HG03432 (cell line): ENCODE results near the gene CD247.

Experiments used
- ATAC-seq: cut with Tn5 transposase; IDR thresholded peaks from one replicate; pipeline ENCODE4 v1.9.1; 2021; ENCODE audit warnings: mild to moderate bottlenecking, moderate library complexity; ENCODE audit not compliant: unreplicated experiment

The CD247 gene

GRCh38 chr1:167489571-167490340, 28.6 kb downstream of the CD247 start:
- no peak for ATAC-seq

DNA sequence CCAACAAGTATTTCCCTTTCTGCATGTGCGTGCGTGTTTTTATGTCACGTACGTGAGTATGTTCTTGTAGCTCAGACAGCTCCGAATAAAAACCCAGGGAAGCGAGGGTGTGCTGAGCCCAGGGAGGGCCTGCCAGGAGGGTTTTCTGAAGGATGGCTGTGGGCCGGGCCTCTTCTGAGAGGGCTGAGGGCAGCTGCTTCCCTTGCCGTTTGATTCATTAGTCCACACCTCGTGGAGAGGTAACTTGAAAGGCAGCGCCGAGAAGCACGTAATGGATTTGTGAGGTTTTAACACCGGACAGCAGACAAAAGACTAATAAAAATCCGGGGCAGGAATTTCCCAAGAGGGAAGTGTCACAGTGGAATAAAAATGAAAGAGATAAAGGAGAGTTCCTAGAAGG, 29.5 kb downstream of the CD247 start:
- ATAC-seq, result no peak

GRCh38 chr1:167487614-167488013, 30.7 kb downstream of the CD247 start:
- ATAC-seq, result no peak

DNA sequence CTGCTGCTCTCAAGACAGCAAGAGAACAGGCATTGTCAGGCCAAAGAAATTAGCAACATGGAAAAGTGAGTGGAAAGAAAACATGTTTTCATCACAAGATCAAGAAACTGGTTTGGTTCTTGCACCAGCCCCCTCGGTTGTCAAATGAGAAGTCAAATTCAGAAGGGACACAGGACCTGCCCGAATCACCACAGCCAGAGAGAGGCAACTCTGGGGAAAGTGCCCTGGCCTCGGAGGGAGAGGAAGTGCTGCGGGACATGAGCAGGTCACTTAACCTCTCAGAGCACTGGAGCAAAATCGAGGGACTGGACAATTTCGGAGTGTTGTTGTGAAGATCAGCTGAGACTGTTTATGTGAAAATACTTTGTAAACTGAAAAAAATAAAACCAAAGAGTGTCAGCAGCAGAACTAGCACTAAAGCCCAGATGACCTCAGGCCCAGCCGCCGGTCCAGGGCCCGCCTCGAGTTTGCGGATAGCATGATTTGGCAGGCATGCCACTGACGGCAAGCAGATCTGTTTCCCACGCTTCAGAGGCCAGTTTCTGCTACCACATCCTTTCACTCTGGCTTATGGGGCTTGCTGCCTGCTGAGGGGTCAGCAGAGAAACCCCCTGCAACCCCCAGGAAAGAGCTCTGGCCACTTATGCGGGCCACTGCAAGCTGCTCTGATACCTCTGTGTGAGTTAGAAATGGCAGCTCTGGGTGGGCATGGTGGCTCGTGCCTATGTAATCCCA, 32.1 kb downstream of the CD247 start:
- ATAC-seq, result no peak

- no peak for ATAC-seq
Observed at GRCh38 chr1:167484726-167485502, 33.4 kb downstream of the CD247 start.

- ATAC-seq, result no peak
Observed at GRCh38 chr1:167483790-167484189, 34.5 kb downstream of the CD247 start.

- ATAC-seq, result no peak
Observed at GRCh38 chr1:167482184-167482583, 36.1 kb downstream of the CD247 start.

GRCh38 chr1:167479331-167479979, 38.9 kb downstream of the CD247 start:
- ATAC-seq, result no peak

DNA sequence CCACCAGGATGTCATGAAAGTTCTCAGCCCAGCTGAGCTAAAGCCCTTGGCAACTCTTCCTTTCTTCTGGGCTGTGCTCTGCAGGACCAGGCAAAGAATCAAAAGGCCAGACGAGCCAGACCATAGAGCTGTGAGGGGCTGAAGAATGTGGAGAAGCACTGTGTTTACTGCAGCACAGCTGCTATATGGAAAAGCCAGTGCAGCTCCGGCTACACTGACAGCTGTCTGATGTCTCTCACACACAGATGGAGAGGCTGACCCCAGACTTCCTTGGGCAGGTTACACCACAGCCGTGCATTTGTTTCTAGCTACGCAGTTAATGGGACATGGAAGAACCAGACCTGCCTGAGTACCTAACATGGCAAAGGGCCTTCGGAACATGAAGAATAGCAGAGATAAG, 40.3 kb downstream of the CD247 start:
- ATAC-seq, result no peak

- ATAC-seq, result no peak
Observed at GRCh38 chr1:167476061-167476460, 42.3 kb downstream of the CD247 start.

GRCh38 chr1:167474191-167474641, 44.1 kb downstream of the CD247 start:
- no peak for ATAC-seq

DNA sequence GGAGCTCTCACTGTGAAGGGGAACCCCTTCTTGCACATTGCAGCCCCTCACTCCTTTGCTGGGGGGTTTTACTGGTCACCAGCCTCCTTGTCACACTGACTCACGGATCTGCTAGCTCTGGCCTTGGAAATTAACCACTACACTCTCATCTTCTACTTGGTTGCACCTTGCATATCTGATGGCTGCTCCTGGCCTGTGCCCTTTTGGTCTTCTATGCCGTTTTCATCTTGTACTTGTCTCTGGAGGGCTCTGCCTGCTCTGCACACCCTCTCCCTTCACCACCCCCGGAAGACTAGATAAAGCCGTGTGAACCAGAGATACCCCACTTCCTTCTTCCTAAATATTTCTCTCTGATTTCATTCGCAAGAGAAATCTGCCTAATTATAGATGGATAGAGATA, 44.6 kb downstream of the CD247 start:
- ATAC-seq, result no peak

DNA sequence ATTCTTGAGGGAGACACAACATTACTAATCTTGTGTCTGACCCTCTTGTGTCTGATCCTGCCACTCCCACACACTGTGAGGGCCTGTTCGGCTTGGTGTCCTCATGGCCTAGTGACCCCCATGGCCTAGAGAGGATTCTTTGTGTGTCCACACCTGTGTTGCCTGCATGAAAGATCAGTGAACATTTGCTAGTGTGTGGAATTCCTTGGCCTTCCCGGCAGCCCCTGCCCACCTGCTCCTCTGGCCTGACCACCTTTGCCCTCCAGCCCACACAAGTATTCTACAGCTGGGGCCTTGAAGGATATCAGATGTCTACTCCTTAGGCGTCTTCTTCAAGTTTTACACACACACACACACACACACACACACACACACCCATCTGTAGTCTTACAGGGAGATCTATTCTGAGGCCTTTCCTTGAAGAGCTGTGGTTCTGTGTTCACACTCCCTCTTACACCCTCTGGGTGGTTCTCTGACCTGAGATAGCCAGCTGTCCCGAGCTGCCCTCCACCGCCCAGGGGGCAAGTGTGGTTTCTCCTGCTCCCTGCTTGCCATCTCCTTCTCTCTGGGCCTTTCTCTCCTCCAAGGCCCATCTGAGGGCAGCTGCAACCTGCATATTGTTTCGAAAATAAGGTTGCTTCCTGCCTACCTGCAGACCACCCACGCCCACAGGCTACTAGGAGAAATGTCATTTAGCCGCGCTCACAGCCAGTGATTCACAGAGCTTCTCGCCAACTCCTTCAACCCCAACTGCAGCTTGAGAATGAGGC, 45.4 kb downstream of the CD247 start:
- no peak for ATAC-seq

- ATAC-seq, result no peak
Observed at GRCh38 chr1:167471568-167471967, 46.8 kb downstream of the CD247 start.

DNA sequence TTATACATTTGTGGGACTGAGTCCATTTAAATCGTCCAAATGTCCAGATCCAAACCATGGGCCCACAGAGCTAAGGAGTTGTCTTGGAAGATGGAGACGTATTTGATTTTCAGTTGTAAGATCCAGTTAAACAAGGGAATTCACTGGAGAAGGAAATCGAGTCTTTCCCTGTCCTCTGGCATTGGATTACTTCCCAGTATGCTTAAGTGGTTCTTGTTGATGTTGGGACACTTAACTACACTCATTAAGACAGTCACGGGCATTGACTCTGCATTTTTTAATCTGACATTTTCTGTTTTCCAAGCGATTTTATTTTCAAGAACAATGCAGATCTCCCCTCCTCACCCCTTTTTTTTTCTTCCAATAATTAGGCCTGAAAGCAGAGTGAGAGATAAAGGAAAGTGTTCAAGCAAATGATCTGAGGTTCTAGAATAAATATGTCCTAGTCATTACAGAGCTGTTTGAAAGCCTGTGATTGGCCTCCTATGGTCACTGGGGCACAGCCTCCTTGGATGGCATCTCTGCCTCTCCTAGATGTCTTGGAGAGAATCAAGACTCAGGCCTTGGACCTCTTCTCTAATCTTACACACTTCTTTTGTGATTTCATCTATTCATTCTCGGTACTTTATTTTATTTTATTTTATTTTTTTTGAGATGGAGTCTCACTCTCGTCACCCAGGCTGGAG, 48.9 kb downstream of the CD247 start:
- no peak for ATAC-seq

DNA sequence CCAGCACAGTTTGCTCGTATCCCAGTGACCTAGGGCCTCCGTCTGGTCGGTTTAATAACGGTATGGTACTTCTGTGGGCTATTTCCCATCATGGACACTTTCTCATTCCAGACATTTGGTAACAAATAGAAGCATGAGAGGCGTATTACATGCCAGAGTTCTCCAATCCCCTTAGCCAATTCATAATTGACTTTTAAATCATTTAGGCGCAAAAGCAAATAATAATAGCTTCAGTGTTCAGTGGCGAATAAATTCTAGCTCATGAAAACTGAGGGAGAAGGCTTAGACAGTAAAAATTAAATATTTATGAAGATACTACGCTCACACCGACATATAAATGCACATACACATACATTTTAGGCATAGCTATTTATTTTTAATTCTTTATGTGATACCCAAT, 50.6 kb downstream of the CD247 start:
- ATAC-seq, result no peak

DNA sequence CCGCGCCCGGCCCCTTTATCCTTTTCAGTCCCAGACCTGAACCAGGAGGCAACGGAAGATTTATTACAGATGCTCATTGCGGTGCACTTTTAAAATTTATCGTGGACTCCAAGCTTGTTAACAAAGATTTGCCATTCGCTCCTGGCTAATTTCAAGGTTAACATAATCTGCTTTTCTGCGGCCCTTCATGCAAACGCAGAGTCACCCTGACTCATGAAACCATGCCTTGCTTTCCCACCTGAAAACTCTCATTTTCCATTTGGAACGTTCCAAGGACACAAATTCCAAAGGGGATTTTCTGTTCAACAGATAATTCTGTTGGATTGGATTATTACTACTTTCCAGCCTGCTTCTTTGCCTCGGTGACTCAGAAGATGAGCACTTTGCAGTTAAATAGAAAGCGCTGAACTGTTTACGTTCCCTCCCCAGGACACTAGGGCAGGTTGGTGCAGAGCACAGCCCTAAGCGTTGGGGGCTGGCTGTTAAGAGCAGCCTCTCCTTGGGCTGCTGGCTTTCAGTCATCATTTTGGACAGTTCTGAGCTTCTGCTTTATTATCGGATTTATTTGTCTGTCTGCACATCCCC, 51.1 kb downstream of the CD247 start:
- no peak for ATAC-seq

DNA sequence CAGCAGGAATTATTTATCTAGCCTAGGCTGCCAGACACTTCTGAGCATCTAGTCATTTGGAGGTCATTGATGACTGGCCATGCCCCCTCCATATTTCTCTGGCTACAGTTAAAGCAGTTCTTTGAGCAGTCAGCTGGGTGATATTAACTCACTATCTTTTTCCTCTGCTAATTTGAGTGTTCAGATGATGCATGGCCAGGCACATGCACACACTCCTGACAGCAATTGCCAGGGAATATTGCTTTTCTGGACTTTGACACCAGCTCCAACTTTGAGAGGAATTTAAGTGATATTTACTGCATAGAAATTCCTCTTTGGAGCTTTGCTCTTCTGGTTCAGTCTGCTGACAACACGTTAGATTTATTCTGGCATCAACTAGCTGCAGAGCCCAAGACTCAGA, 52.6 kb downstream of the CD247 start:
- ATAC-seq, result no peak

DNA sequence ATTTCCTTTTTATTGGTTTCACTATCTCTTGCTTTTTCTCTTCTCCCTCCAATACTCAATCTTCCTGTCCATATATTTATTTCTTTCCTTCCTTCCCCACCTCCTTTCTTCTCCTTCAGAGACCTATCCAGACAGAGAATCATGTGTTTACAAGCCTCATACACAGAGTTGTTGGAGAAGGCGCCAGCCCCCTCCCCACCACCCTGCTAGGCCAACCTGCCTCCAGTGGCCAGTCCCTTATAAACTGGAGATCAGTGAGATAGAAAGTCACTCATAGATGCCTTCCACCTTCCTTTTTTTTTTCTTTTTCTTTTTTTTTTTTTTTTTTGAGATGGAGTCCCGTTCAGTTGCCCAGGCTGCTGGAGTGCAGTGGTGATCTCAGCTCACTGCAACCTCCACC, 53.3 kb downstream of the CD247 start:
- ATAC-seq, result no peak
